Suppressor macrophage treated with lipopolysaccharide for 4 hours (primary cell): ENCODE measurements around the gene TFB1M.
"Not testable (repeated sequence)": the region's sequence is repeated elsewhere in the genome, so short reads cannot be mapped to it uniquely, and the experiment has no call there.

ENCODE experiments used
- DNase-seq: peaks from one replicate; pipeline ENCODE4 v3.0.0-alpha.2; 2020

TFB1M gene

GRCh38 chr6:155314092-155314772 is at the start of gene TFB1M:
TFB1M (minus strand) TSS chr6:155314484; CDS start chr6:155314428, 56 bp downstream.
- DNase-seq, result peak; percentile 99

GRCh38 chr6:155364021-155364420 is 49.7 kb upstream of the TFB1M start:
- DNase-seq, result not testable (repeated sequence)

GRCh38 chr6:155362968-155363632 is 48.8 kb upstream of the TFB1M start:
- DNase-seq, result not testable (repeated sequence)

GRCh38 chr6:155354167-155354566 is 39.9 kb upstream of the TFB1M start:
- no peak for DNase-seq

GRCh38 chr6:155352811-155353210 is 38.5 kb upstream of the TFB1M start:
- no peak for DNase-seq

GRCh38 chr6:155352130-155352420 is 37.8 kb upstream of the TFB1M start:
- no peak for DNase-seq

GRCh38 chr6:155351273-155352129 is 37.2 kb upstream of the TFB1M start:
- no peak for DNase-seq

- DNase-seq, result no peak
Measured at GRCh38 chr6:155349956-155350355, 35.7 kb upstream of the TFB1M start.

GRCh38 chr6:155349129-155349528 is 34.8 kb upstream of the TFB1M start:
- DNase-seq, result no peak

GRCh38 chr6:155347800-155348199 is 33.5 kb upstream of the TFB1M start:
- DNase-seq, result no peak

GRCh38 chr6:155346957-155347356 is 32.7 kb upstream of the TFB1M start:
- no peak for DNase-seq

- DNase-seq, result no peak
Measured at GRCh38 chr6:155344341-155345006, 30.2 kb upstream of the TFB1M start.

GRCh38 chr6:155341130-155341828 is 27.0 kb upstream of the TFB1M start:
- DNase-seq, result peak; percentile 69

GRCh38 chr6:155340464-155341129 is 26.3 kb upstream of the TFB1M start:
- DNase-seq, result no peak

GRCh38 chr6:155339929-155340328 is 25.6 kb upstream of the TFB1M start:
- not testable (repeated sequence) for DNase-seq

- DNase-seq, result not testable (repeated sequence)
Measured at GRCh38 chr6:155338237-155338636, 24.0 kb upstream of the TFB1M start.

- DNase-seq, result no peak
Measured at GRCh38 chr6:155335265-155335664, 21.0 kb upstream of the TFB1M start.

- DNase-seq, result not testable (repeated sequence)
Measured at GRCh38 chr6:155334073-155334472, 19.8 kb upstream of the TFB1M start.

- no peak for DNase-seq
Measured at GRCh38 chr6:155333414-155333813, 19.1 kb upstream of the TFB1M start.

- no peak for DNase-seq
Measured at GRCh38 chr6:155330922-155331321, 16.6 kb upstream of the TFB1M start.

GRCh38 chr6:155330133-155330734 is 15.9 kb upstream of the TFB1M start:
- no peak for DNase-seq
